ENCODE data around the gene GMEB2. TPM values are rescaled to one million over a fixed set of nuclear protein-coding genes. Genes with fewer than 3 reads are reported as not detected.

The GMEB2 gene
- total and polyA plus RNA-seq, 10 of the 15 experiments (the other 5 are each of a cell fraction or from before 2014, with no cell fraction given), result 0.08 to 15.1 (median 6.9) TPM

DNA sequence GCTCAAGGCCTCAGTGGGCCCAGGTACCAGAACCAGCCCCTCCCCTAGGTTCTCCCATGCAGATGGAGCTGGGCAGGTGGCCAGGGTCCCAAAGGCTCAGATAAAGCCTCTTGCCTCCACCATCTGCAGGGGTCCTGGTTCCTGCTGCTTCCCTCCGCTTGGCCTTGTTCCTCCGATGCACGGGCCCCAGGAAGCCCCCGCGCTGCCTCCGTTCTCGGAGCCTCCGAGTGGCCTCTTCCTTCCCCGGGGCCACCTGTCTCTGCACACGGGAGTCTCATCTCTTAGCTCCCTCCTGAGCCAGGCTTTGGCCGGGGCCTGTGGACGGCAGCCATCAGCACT, 87.8 kb downstream of the GMEB2 start:
- Histone ChIP-seq H3K4me3 (no peak overlapping the region), H3K9ac (ENCODE audit: control insufficient read depth, insufficient read depth, low read length) (no peak overlapping the region), H3K4me2 (ENCODE audit: control insufficient read depth, insufficient read depth) (no peak overlapping the region), H4K20me1 (ENCODE audit: control insufficient read depth, insufficient read depth) (no peaks in the 10 kb centered on the region), H3K79me2 (ENCODE audit: control insufficient read depth, insufficient read depth, low read length) (no peaks in the 10 kb centered on the region), H3K27me3 (replicated peaks in 1 of 2; ENCODE audit: control insufficient read depth in 2 of 2, insufficient read depth in 2 of 2, low read length in 1 of 2) (no peaks in the 10 kb centered on the region), H3K9me3 (replicated peaks; ENCODE audit: control insufficient read depth, insufficient read depth, low read length) (no peaks in the 10 kb centered on the region), H3K27ac (ENCODE audit: control insufficient read depth, insufficient read depth) (no peak overlapping the region), H3K36me3 (ENCODE audit: control insufficient read depth in 2 of 2, insufficient read depth in 2 of 2, low read length in 1 of 2) (no peaks in the 10 kb centered on the region), H2AFZ (ENCODE audit: control insufficient read depth, low read depth, low read length) (no peak overlapping the region), H3K4me1 (ENCODE audit: control insufficient read depth, insufficient read depth, low read length) (peaks cover 26% of the 10 kb centered on the region)
- BruUV-seq (replicated peaks), result no TSS peak
- ChIA-PET RAD21 (ENCODE audit: unreplicated experiment) (interaction anchor here (0.7 to 3.2 kb wide), 12 partner anchors 12 to 458 kb away, joined by 4 to 41 read pairs (median 16); partner anchors contain the start of genes GMEB2, HELZ2, PPDPF and RTEL1), CTCF (interaction anchor here (0.6 to 2.9 kb wide), 11 partner anchors 35 to 518 kb away, joined by 3 to 25 read pairs (median 4); partner anchors contain the start of genes HELZ2, LIME1 and TPD52L2), SMC1A (ENCODE audit: uncharacterized antibody, unreplicated experiment) (interaction anchor here (1.0 to 2.6 kb wide), 7 partner anchors 15 to 582 kb away, joined by 3 to 13 read pairs (median 4); partner anchors contain the start of genes FNDC11 and RTEL1), POLR2A (interaction anchor here (0.8 to 1.3 kb wide), 2 partner anchors 88 to 501 kb away, joined by 3 to 4 read pairs; partner anchors contain the start of gene GMEB2)
- intact Hi-C loops (cut with micrococcal nuclease; ENCODE audit: unreplicated experiment) (loop anchor here (2.0 to 5.0 kb wide), 5 partner anchors 40 to 583 kb away; partner anchors contain the start of gene GMEB2), in situ Hi-C loops (cut with MboI) (no loop called here)
- TF ChIP-seq KLF5 (IDR thresholded peaks at IDR 0.05; ENCODE audit: partially characterized antibody) (no peak), ZNF217 (IDR thresholded peaks at IDR 0.05) (no peak), YBX1 (IDR thresholded peaks at IDR 0.05) (no peak), RCOR1 (conservative IDR thresholded peaks at IDR 0.05; ENCODE audit: low read depth, low read length) (no peak), RUNX3 (IDR thresholded peaks at IDR 0.05; ENCODE audit: low read length) (no peak), CBX5 (IDR thresholded peaks at IDR 0.05; ENCODE audit: low read depth) (no peak), IRF4 (IDR thresholded peaks at IDR 0.05; ENCODE audit: low read depth, low read length) (no peak), NBN (IDR thresholded peaks at IDR 0.05) (no peak), NRF1 (conservative IDR thresholded peaks at IDR 0.05; ENCODE audit: low read depth, low read length) (no peak), ZNF24 (IDR thresholded peaks at IDR 0.05) (no peak), NFYA (IDR thresholded peaks at IDR 0.05; ENCODE audit: borderline replicate concordance, low read depth, low read length) (no peak), TBL1XR1 (IDR thresholded peaks at IDR 0.05; ENCODE audit: low read depth, low read length) (no peak)
- TF ChIP-seq, protein P1, sequence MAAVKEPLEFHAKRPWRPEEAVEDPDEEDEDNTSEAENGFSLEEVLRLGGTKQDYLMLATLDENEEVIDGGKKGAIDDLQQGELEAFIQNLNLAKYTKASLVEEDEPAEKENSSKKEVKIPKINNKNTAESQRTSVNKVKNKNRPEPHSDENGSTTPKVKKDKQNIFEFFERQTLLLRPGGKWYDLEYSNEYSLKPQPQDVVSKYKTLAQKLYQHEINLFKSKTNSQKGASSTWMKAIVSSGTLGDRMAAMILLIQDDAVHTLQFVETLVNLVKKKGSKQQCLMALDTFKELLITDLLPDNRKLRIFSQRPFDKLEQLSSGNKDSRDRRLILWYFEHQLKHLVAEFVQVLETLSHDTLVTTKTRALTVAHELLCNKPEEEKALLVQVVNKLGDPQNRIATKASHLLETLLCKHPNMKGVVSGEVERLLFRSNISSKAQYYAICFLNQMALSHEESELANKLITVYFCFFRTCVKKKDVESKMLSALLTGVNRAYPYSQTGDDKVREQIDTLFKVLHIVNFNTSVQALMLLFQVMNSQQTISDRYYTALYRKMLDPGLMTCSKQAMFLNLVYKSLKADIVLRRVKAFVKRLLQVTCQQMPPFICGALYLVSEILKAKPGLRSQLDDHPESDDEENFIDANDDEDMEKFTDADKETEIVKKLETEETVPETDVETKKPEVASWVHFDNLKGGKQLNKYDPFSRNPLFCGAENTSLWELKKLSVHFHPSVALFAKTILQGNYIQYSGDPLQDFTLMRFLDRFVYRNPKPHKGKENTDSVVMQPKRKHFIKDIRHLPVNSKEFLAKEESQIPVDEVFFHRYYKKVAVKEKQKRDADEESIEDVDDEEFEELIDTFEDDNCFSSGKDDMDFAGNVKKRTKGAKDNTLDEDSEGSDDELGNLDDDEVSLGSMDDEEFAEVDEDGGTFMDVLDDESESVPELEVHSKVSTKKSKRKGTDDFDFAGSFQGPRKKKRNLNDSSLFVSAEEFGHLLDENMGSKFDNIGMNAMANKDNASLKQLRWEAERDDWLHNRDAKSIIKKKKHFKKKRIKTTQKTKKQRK (IDR thresholded peaks at IDR 0.05; ENCODE audit: low read depth, low read length), result no peak
- TF ChIP-seq, protein P2, sequence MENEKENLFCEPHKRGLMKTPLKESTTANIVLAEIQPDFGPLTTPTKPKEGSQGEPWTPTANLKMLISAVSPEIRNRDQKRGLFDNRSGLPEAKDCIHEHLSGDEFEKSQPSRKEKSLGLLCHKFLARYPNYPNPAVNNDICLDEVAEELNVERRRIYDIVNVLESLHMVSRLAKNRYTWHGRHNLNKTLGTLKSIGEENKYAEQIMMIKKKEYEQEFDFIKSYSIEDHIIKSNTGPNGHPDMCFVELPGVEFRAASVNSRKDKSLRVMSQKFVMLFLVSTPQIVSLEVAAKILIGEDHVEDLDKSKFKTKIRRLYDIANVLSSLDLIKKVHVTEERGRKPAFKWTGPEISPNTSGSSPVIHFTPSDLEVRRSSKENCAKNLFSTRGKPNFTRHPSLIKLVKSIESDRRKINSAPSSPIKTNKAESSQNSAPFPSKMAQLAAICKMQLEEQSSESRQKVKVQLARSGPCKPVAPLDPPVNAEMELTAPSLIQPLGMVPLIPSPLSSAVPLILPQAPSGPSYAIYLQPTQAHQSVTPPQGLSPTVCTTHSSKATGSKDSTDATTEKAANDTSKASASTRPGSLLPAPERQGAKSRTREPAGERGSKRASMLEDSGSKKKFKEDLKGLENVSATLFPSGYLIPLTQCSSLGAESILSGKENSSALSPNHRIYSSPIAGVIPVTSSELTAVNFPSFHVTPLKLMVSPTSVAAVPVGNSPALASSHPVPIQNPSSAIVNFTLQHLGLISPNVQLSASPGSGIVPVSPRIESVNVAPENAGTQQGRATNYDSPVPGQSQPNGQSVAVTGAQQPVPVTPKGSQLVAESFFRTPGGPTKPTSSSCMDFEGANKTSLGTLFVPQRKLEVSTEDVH (IDR thresholded peaks at IDR 0.05; ENCODE audit: low read depth, partially characterized antibody), result no peak
- TF ChIP-seq, protein P3, sequence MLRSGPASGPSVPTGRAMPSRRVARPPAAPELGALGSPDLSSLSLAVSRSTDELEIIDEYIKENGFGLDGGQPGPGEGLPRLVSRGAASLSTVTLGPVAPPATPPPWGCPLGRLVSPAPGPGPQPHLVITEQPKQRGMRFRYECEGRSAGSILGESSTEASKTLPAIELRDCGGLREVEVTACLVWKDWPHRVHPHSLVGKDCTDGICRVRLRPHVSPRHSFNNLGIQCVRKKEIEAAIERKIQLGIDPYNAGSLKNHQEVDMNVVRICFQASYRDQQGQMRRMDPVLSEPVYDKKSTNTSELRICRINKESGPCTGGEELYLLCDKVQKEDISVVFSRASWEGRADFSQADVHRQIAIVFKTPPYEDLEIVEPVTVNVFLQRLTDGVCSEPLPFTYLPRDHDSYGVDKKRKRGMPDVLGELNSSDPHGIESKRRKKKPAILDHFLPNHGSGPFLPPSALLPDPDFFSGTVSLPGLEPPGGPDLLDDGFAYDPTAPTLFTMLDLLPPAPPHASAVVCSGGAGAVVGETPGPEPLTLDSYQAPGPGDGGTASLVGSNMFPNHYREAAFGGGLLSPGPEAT (IDR thresholded peaks at IDR 0.05; ENCODE audit: low read depth), result no peak
- TF ChIP-seq, protein P4, sequence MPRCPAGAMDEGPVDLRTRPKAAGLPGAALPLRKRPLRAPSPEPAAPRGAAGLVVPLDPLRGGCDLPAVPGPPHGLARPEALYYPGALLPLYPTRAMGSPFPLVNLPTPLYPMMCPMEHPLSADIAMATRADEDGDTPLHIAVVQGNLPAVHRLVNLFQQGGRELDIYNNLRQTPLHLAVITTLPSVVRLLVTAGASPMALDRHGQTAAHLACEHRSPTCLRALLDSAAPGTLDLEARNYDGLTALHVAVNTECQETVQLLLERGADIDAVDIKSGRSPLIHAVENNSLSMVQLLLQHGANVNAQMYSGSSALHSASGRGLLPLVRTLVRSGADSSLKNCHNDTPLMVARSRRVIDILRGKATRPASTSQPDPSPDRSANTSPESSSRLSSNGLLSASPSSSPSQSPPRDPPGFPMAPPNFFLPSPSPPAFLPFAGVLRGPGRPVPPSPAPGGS (IDR thresholded peaks at IDR 0.05; ENCODE audit: borderline replicate concordance, insufficient read depth, low read depth, low read length, poor library complexity, severe bottlenecking), result no peak
- WGBS (ENCODE audit: insufficient coverage, insufficient replicate concordance, low lambda C conversion rate, missing lambda C conversion rate), result 82% methylated on average over 11 of the region's 12 CpGs
- FAIRE-seq (no peak), ATAC-seq (no peak), DNase-seq (ENCODE audit: low read depth, low spot score) (no peak)
